Karpas-422 (cell line): ENCODE measurements around the gene TPGS1. TPM values are rescaled to one million over a fixed set of nuclear protein-coding genes. Genes with fewer than 3 reads are reported as not detected.

Experiments
- DNase-seq: peaks from one replicate; pipeline ENCODE4 v3.0.0-alpha.2; 2015
- H2AFZ ChIP-seq: fragments of 200-600 bp; sonication (generic); 2 replicates; pipeline ENCODE4 v1.6.1; 2014; ENCODE audit warnings: antibody characterized with exemption, low read length, mixed read lengths
- H3K27ac ChIP-seq: fragments of 200-600 bp; sonication (generic); 2 replicates; pipeline ENCODE4 v1.5.1; 2014; ENCODE audit warnings: mild to moderate bottlenecking, low read length, moderate library complexity
- H3K27me3 ChIP-seq: fragments of 200-600 bp; sonication (generic); 2 replicates; pipeline ENCODE4 v1.6.1; 2014; ENCODE audit warnings: low read length, mixed read lengths
- H3K36me3 ChIP-seq: fragments of 200-600 bp; sonication (generic); 2 replicates; pipeline ENCODE4 v1.6.1; 2014; ENCODE audit warnings: low read length, mixed read lengths; ENCODE audit not compliant: insufficient read depth
- H3K4me1 ChIP-seq: fragments of 200-600 bp; sonication (generic); 2 replicates; pipeline ENCODE4 v1.6.1; 2014; ENCODE audit warnings: mild to moderate bottlenecking, low read length, mixed read lengths
- H3K4me2 ChIP-seq: fragments of 200-600 bp; sonication (generic); 2 replicates; pipeline ENCODE4 v1.6.1; 2014; ENCODE audit warnings: low read length, low read depth, mild to moderate bottlenecking; ENCODE audit not compliant: poor library complexity, severe bottlenecking
- H3K4me3 ChIP-seq: fragments of 200-600 bp; sonication (generic); 2 replicates; pipeline ENCODE4 v1.5.1; 2014; ENCODE audit warnings: mild to moderate bottlenecking, antibody characterized with exemption, low read length, mixed read lengths
- H3K79me2 ChIP-seq: fragments of 200-600 bp; sonication (generic); 2 replicates; pipeline ENCODE4 v1.6.1; 2014; ENCODE audit warnings: mild to moderate bottlenecking, low read length, mixed read lengths
- H3K9ac ChIP-seq: fragments of 200-600 bp; sonication (generic); 2 replicates; pipeline ENCODE4 v1.6.0; 2014; ENCODE audit warnings: low read length
- H3K9me2 ChIP-seq: fragments of 200-600 bp; sonication (generic), shearing (Covaris generic); replicated peaks from 2 replicates; pipeline ENCODE4 v1.6.0; 2014; ENCODE audit warnings: mild to moderate bottlenecking, low read length, moderate library complexity; ENCODE audit not compliant: insufficient read depth
- H3K9me3 ChIP-seq: fragments of 300-700, 200-600 bp; sonication (generic); 2 replicates; pipeline ENCODE4 v1.6.1; 2014; ENCODE audit warnings: low read length, mixed read lengths
- H4K20me1 ChIP-seq: fragments of 200-600 bp; sonication (generic); 2 replicates; pipeline ENCODE4 v1.6.1; 2014; ENCODE audit warnings: mild to moderate bottlenecking, antibody characterized with exemption, low read length, low read depth; ENCODE audit not compliant: insufficient read depth
- total RNA-seq: library from RNA; depleted of rRNA; stranded (reverse); fragments of >200 nt; shearing (Covaris generic); gene quantifications from 2 replicates; pipeline ENCODE4 v1.2.3, GENCODE V29; 2014; ENCODE audit warnings: low replicate concordance

The TPGS1 gene
- total RNA-seq, 1 experiment from 2014 or later: 13.8 TPM

DNA sequence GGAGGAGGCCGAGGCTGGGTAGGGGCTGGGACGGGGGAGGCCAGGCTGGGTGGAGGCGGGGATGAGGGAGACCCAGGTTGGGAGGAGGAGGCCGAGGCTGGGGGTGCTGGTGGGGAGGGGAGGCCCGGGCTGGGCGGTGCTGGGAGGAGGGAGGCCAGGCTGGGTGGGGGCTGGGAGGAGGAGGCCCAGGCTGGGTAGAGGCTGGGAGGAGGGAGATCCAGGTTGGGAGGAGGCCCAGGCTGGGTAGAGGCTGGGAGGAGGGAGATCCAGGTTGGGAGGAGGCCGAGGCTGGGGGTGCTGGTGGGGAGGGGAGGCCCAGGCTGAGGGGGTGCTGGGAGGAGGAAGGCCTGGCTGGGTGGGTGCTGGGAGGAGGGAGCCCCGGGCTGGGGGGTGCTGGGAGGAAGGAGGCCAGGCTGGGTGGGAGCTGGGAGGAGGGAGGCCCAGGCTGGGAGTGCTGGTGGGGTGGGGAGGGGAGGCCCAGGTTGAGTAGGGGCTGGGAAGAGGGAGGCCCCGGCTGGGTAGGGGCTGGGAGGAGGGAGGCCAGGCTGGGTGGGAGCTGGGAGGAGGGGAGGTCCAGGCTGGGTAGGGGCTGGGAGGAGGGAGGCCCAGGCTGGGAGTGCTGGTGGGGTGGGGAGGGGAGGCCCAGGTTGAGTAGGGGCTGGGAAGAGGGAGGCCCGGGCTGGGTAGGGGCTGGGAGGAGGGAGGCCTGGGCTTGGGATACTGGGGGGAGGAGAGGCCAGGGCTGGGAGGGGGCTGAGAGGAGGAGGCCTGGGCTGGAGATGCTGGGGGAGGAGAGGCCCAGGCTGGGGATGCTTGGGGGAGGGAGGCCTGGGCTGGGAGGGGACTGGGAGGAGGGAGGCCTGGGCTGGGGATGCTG, 10.7 kb downstream of the TPGS1 start:
- H3K36me3 ChIP-seq: peaks cover 5% of the 10 kb centered on the region; the same call in 1 of the 2 replicates
- no peak overlapping the region for H3K9ac ChIP-seq
- H3K27ac ChIP-seq: no peak overlapping the region

DNA sequence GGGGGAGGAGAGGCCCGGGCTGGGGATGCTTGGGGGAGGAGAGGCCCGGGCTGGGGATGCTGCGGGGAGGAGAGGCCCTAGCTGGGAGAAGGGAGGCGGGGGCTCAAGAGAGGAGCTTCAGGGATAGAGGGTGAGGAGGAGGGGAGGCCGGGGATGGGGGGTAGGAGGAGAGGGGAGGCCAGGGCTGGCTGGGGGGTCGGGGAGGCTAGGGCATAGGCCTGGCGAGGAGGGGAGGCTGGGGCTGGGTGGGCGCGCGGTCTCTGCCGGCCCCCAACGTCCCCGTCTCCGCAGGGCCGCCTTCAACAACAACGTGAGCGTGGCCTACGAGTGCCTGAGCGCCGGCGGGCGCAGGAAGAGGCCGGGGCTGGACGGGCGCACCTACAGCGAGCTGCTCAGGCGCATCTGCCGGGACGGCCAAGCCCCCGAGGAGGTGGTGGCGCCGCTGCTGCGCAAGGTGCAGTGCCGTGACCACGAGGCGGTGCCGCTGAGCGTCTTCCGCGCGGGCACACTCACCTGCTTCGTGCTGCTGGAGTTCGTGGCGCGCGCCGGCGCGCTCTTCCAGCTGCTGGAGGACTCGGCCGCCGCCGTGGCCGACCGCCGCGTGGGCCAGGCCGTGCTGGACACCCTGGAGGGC, 11.4 kb downstream of the TPGS1 start:
- Histone ChIP-seq H3K79me2 (no peaks in the 10 kb centered on the region), H3K27me3 (no peaks in the 10 kb centered on the region), H3K9me3 (no peaks in the 10 kb centered on the region), H3K4me1 (no peaks in the 10 kb centered on the region), H2AFZ (no peak overlapping the region), H3K4me2 (no peak overlapping the region), H3K27ac (no peak overlapping the region), H4K20me1 (no peaks in the 10 kb centered on the region), H3K9me2 (no peaks in the 10 kb centered on the region), H3K4me3 (no peak overlapping the region), H3K9ac (no peak overlapping the region), H3K36me3 (peaks cover 3% of the 10 kb centered on the region; the same call in 1 of the 2 replicates)
- no peak for DNase-seq

More for the DNA sequence above, 10.7 kb downstream of the TPGS1 start:
- Histone ChIP-seq H3K9me2 (no peaks in the 10 kb centered on the region), H3K4me1 (no peaks in the 10 kb centered on the region), H4K20me1 (no peaks in the 10 kb centered on the region), H3K4me3 (no peak overlapping the region), H3K79me2 (no peaks in the 10 kb centered on the region), H3K9me3 (no peaks in the 10 kb centered on the region), H3K4me2 (no peak overlapping the region), H2AFZ (no peak overlapping the region), H3K27me3 (no peaks in the 10 kb centered on the region)
- no peak for DNase-seq

DNA sequence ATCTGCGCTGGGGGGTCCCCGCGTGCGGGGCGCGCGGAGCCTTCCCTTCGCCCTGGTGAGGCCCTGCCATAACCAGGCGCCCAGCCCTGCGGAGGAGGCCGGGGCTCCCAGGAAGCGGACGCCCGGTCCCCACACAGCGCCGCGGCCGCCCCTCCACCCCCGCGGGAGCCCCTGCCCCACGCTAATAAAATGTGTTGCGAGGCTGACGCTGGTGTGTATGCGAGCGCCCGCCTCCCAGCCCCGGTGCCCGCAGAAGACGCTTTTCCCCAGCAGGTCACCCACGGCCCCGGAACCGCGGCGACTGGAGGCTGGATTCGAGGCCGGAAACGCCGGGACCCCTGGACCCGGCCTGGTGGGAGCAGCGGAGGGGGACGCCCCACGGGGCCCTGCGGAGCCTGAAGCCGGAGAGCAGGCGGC, 12.2 kb downstream of the TPGS1 start:
- no peaks in the 10 kb centered on the region for H3K4me1 ChIP-seq
- no peak overlapping the region for H3K4me3 ChIP-seq
- no peak overlapping the region for H3K27ac ChIP-seq
- H3K27me3 ChIP-seq: no peaks in the 10 kb centered on the region
- no peaks in the 10 kb centered on the region for H3K79me2 ChIP-seq
- H3K9ac ChIP-seq: no peak overlapping the region
- no peaks in the 10 kb centered on the region for H4K20me1 ChIP-seq
- no peaks in the 10 kb centered on the region for H3K9me2 ChIP-seq
- no peaks in the 10 kb centered on the region for H3K36me3 ChIP-seq
- no peak overlapping the region for H3K4me2 ChIP-seq
- H3K9me3 ChIP-seq: no peaks in the 10 kb centered on the region
- no peak for DNase-seq
- no peak overlapping the region for H2AFZ ChIP-seq

DNA sequence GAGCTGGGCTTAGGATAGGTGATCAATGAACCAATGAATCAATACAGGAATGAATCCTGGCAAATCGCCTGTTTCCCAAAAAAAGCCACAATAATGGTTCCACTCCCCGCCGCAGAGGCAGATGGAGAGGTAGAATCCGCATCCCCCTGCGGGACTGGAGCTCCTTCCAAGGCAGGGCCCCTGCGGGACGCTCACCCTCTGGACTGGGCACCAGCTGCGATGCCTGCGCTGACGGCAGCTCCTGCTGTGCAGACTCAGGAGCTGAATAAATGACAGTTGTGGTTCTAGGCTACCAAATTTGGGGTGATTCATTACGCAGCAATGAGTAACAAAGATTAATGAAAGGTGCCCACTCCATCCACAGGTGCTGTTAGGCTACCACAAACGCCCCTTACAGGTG, 15.4 kb downstream of the TPGS1 start:
- no peak overlapping the region for H3K4me2 ChIP-seq
- H2AFZ ChIP-seq: no peak overlapping the region

DNA sequence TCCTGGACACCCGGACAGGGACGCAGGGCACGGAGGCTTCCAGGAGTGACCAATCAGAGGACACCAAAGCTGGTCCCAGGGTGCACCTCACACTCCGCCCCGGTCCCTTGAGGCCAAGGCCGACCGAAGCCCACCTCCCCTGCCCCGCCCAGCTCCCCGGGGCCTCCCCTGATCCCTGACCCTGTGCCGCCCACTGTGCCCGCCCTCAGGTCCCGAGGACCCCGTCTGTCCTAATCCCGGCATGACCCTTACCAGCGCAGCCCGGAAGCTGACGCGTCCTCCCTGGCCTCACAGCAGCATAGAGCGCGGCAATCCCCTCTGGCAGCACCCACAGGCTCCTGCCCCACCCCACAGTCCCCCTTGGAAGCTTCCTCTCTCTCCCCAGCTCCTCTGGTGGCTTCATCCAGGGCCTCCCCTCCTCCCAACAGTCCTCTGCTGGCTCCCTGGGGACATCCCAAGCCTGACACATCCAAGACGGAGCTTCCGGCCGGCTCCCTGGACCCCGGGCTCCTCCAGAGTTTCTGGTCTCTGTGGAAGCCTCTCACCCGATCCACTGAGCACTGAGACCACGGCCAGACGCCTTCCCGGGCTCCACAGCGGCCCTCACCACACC, 16.9 kb downstream of the TPGS1 start:
- no peaks in the 10 kb centered on the region for H3K27me3 ChIP-seq
- H2AFZ ChIP-seq: no peak overlapping the region
- H4K20me1 ChIP-seq: no peaks in the 10 kb centered on the region
- H3K36me3 ChIP-seq: no peaks in the 10 kb centered on the region
- no peaks in the 10 kb centered on the region for H3K9me2 ChIP-seq
- no peak overlapping the region for H3K4me2 ChIP-seq
- H3K4me3 ChIP-seq: no peak overlapping the region
- H3K4me1 ChIP-seq: no peaks in the 10 kb centered on the region
- H3K79me2 ChIP-seq: no peaks in the 10 kb centered on the region
- DNase-seq: no peak
- no peak overlapping the region for H3K27ac ChIP-seq
- H3K9me3 ChIP-seq: no peaks in the 10 kb centered on the region
- H3K9ac ChIP-seq: no peak overlapping the region

More for the DNA sequence above, 15.4 kb downstream of the TPGS1 start:
- Histone ChIP-seq H3K36me3 (no peaks in the 10 kb centered on the region), H3K4me3 (no peak overlapping the region), H3K9me2 (no peaks in the 10 kb centered on the region), H3K4me1 (no peaks in the 10 kb centered on the region), H3K27ac (no peak overlapping the region), H3K79me2 (no peaks in the 10 kb centered on the region), H3K27me3 (no peaks in the 10 kb centered on the region), H4K20me1 (no peaks in the 10 kb centered on the region), H3K9me3 (no peaks in the 10 kb centered on the region), H3K9ac (no peak overlapping the region)
- no peak for DNase-seq

DNA sequence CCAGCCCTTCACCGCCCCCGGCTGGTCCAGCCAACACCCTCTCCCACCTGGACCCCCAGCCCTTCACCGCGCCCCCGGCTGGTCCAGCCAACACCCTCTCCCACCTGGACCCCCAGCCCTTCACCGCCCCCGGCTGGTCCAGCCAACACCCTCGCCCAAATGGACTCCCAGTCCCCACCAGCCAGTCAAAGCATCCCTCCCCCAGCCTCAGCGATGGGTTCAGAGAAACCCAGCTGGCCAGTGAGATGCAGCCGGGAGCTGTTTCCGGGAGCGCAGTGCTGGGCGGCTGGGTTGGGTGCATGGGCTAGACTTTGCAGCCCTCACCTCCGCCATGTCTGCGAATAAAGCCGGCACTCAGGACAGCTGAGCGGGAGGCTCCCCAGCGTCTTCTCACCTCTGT, 17.7 kb downstream of the TPGS1 start:
- Histone ChIP-seq H3K4me2 (no peak overlapping the region), H3K79me2 (no peaks in the 10 kb centered on the region), H3K36me3 (no peaks in the 10 kb centered on the region), H3K27ac (no peak overlapping the region), H3K9me2 (no peaks in the 10 kb centered on the region), H4K20me1 (no peaks in the 10 kb centered on the region), H3K27me3 (no peaks in the 10 kb centered on the region), H3K9me3 (no peaks in the 10 kb centered on the region), H3K9ac (no peak overlapping the region), H3K4me3 (no peak overlapping the region), H2AFZ (no peak overlapping the region), H3K4me1 (no peaks in the 10 kb centered on the region)
- no peak for DNase-seq

DNA sequence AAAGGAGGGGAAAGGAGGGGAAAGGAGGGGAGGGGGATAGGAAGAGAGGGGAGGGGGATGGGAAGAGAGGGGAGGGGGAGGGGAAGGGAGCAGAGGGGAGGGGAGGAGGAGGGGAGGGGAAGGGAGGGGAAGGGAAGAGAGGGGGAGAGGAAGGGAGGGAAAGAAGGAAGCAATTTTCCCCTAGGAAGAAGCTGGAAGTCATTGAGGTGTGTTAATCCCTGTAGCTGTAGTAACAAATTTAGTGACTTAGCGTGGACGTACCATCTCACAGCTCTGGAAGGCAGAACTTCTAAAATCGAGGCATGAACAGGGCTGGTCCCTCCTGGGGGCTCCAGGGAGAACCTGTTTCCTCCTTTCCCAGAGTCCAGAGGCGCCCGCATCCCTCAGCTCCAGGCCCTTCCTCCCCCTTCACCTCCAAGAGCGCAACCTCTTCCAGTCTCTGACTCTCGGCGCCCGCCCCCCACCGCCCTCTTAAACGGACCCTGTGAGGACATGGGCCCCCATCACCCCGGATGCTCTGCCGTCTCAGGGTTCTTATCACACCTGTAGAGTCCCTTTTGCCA, 18.6 kb downstream of the TPGS1 start:
- H3K4me2 ChIP-seq: no peak overlapping the region
- H3K4me1 ChIP-seq: peaks cover 5% of the 10 kb centered on the region
- H2AFZ ChIP-seq: no peak overlapping the region
- no peaks in the 10 kb centered on the region for H3K36me3 ChIP-seq
- DNase-seq: no peak
- H3K9me3 ChIP-seq: no peaks in the 10 kb centered on the region
- H3K9me2 ChIP-seq: no peaks in the 10 kb centered on the region
- no peak overlapping the region for H3K27ac ChIP-seq
- H4K20me1 ChIP-seq: no peaks in the 10 kb centered on the region
- H3K79me2 ChIP-seq: no peaks in the 10 kb centered on the region
- H3K27me3 ChIP-seq: no peaks in the 10 kb centered on the region
- no peak overlapping the region for H3K9ac ChIP-seq
- H3K4me3 ChIP-seq: no peak overlapping the region
